ENCODE data around the gene KIN.
A peak's percentile ranks its signal among the peaks of the same experiment; 100 is the strongest.

Gene KIN

DNA sequence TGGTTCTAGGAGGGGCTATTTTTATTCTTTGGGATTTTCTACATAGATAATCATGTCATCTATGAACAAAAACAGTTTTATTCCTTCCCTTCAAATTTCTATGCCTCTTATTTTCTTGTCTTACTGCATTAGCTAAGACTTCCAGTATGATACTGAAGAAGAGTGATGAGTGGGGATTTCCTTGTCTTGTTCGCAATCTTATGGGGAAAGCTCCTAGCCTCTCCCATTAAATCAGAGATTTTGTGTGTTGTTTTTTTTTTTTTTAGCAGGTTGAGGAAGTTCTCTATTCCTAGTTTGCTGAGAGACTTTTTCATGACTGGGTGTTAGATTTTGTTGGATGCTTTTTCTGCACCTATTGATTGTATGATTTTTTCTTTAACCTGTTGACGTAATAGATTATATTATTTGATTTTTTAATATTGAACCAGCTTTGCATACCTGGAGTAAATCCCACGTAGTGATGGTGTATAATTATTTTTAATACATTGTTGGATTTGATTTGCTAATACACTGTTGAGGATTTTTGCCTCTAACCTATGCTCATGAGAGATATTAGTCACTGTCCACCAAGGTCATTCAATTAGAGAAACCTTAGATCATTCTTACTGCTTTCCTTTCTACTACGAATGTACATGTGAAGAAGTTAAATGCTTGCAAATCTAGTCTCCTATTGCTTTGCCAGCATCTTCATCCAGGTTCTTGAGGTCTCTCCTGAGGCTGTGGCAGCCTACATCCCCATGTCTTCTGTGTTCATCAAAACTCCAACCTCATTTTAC, 6.6 kb upstream of the KIN start:
- H3K4me3 ChIP-seq (replicated peaks; ENCODE audit: insufficient read depth, low read length) = no peak overlapping the region
- TF ChIP-seq, protein P1, sequence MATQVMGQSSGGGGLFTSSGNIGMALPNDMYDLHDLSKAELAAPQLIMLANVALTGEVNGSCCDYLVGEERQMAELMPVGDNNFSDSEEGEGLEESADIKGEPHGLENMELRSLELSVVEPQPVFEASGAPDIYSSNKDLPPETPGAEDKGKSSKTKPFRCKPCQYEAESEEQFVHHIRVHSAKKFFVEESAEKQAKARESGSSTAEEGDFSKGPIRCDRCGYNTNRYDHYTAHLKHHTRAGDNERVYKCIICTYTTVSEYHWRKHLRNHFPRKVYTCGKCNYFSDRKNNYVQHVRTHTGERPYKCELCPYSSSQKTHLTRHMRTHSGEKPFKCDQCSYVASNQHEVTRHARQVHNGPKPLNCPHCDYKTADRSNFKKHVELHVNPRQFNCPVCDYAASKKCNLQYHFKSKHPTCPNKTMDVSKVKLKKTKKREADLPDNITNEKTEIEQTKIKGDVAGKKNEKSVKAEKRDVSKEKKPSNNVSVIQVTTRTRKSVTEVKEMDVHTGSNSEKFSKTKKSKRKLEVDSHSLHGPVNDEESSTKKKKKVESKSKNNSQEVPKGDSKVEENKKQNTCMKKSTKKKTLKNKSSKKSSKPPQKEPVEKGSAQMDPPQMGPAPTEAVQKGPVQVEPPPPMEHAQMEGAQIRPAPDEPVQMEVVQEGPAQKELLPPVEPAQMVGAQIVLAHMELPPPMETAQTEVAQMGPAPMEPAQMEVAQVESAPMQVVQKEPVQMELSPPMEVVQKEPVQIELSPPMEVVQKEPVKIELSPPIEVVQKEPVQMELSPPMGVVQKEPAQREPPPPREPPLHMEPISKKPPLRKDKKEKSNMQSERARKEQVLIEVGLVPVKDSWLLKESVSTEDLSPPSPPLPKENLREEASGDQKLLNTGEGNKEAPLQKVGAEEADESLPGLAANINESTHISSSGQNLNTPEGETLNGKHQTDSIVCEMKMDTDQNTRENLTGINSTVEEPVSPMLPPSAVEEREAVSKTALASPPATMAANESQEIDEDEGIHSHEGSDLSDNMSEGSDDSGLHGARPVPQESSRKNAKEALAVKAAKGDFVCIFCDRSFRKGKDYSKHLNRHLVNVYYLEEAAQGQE (IDR thresholded peaks at IDR 0.05; ENCODE audit: insufficient replicate concordance, low read depth) = no peak
- TF ChIP-seq GABPA (IDR thresholded peaks at IDR 0.05; ENCODE audit: low read depth) = no peak
- TF ChIP-seq, protein P2, sequence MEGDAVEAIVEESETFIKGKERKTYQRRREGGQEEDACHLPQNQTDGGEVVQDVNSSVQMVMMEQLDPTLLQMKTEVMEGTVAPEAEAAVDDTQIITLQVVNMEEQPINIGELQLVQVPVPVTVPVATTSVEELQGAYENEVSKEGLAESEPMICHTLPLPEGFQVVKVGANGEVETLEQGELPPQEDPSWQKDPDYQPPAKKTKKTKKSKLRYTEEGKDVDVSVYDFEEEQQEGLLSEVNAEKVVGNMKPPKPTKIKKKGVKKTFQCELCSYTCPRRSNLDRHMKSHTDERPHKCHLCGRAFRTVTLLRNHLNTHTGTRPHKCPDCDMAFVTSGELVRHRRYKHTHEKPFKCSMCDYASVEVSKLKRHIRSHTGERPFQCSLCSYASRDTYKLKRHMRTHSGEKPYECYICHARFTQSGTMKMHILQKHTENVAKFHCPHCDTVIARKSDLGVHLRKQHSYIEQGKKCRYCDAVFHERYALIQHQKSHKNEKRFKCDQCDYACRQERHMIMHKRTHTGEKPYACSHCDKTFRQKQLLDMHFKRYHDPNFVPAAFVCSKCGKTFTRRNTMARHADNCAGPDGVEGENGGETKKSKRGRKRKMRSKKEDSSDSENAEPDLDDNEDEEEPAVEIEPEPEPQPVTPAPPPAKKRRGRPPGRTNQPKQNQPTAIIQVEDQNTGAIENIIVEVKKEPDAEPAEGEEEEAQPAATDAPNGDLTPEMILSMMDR (IDR thresholded peaks at IDR 0.05; ENCODE audit: insufficient read depth, low read length) = no peak
- TF ChIP-seq POLR2AphosphoS5 (IDR thresholded peaks at IDR 0.05; ENCODE audit: low read depth) = no peak
- no peak for TF ChIP-seq SPI1 (IDR thresholded peaks at IDR 0.05; ENCODE audit: borderline replicate concordance, low read depth)
- no peak overlapping the region for H3K27ac ChIP-seq (replicated peaks)
- H3K27me3 ChIP-seq (ENCODE audit: insufficient read depth, poor library complexity, severe bottlenecking) = no peaks in the 10 kb centered on the region
- DNase-seq (ENCODE audit: low read depth in 1 of 2, low spot score in 1 of 2) = no peak

DNA sequence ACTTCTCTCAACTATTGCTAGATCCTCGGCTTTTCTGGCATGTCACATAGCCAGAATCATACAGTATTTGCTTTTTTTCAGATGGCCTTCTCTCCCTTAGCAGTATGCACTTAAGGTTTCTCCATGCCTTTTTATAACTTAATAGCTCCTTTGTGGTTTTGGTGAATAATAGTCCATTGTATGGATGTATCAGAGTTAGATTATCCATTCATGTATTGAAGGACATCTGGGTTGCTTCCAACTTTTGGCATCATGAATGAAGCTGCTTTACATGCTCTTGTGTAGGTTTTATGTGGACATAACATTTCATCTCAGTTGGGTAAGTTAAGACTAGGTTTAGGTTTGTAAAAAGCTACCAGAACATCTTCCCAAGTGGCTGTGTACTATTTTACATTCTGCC, 4.7 kb upstream of the KIN start:
- DNase-seq (ENCODE audit: low read depth in 1 of 2, low spot score in 1 of 2) = no peak
- Histone ChIP-seq H3K27me3 (ENCODE audit: insufficient read depth, poor library complexity, severe bottlenecking) (no peaks in the 10 kb centered on the region), H3K4me3 (replicated peaks; ENCODE audit: insufficient read depth, low read length) (no peak overlapping the region), H3K27ac (replicated peaks) (no peak overlapping the region)
- TF ChIP-seq POLR2AphosphoS5 (IDR thresholded peaks at IDR 0.05; ENCODE audit: low read depth) (no peak), SPI1 (IDR thresholded peaks at IDR 0.05; ENCODE audit: borderline replicate concordance, low read depth) (no peak), GABPA (IDR thresholded peaks at IDR 0.05; ENCODE audit: low read depth) (no peak)
- TF ChIP-seq, protein P2 (IDR thresholded peaks at IDR 0.05; ENCODE audit: insufficient read depth, low read length) = no peak
- TF ChIP-seq, protein P1 (IDR thresholded peaks at IDR 0.05; ENCODE audit: insufficient replicate concordance, low read depth) = no peak

DNA sequence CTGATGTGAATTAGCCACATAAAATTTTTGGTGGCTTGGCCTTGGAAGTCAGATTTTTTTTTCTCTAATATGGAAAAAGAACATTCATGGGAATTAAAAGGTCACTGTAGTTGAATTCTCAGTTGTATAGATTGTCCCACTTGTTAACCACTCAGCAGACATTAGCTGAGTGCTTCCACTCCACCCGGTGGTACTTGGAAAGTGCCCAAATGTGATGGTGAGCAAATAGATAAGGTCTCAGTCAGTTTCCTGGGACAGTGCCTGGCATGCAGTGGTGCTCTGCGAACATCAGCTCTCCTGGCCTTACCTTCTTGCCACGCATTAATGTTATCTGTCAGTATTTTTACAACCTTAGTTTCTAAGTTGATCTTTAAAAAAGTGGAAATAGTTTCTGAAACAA, 1.6 kb upstream of the KIN start:
- Histone ChIP-seq H3K27me3 (ENCODE audit: insufficient read depth, poor library complexity, severe bottlenecking) (no peaks in the 10 kb centered on the region), H3K27ac (replicated peaks) (no peak overlapping the region; the same call in 1 of the 2 replicates), H3K4me3 (replicated peaks; ENCODE audit: insufficient read depth, low read length) (peak overlapping the region; percentile 91)
- TF ChIP-seq, protein P1 (IDR thresholded peaks at IDR 0.05; ENCODE audit: insufficient replicate concordance, low read depth) = no peak
- TF ChIP-seq GABPA (IDR thresholded peaks at IDR 0.05; ENCODE audit: low read depth) (no peak), SPI1 (IDR thresholded peaks at IDR 0.05; ENCODE audit: borderline replicate concordance, low read depth) (no peak), POLR2AphosphoS5 (IDR thresholded peaks at IDR 0.05; ENCODE audit: low read depth) (no peak)
- TF ChIP-seq, protein P2 (IDR thresholded peaks at IDR 0.05; ENCODE audit: insufficient read depth, low read length) = no peak
- no peak for DNase-seq (ENCODE audit: low read depth in 1 of 2, low spot score in 1 of 2)
